IPS-18c (cell line): ENCODE measurements around the gene SPATS2.
A peak's percentile ranks its signal among the peaks of the same experiment; 100 is the strongest.

Source experiments
- H3K4me3 ChIP-seq: 2 replicates; pipeline ENCODE4 v1.7.0; 2013; ENCODE audit warnings: low read depth, mild to moderate bottlenecking, low read length, moderate library complexity; ENCODE audit not compliant: insufficient read depth
- H3K9me3 ChIP-seq: one replicate; pipeline ENCODE4 v1.6.1; 2013; ENCODE audit warnings: mild to moderate bottlenecking, low read length, moderate library complexity; ENCODE audit not compliant: control insufficient read depth, insufficient read depth

SPATS2 gene

GRCh38 chr12:49334226-49334625 is 33.0 kb upstream of the SPATS2 start:
- Histone ChIP-seq H3K4me3 (no peak overlapping the region), H3K9me3 (peaks cover 4% of the 10 kb centered on the region)

- Histone ChIP-seq H3K4me3 (no peak overlapping the region), H3K9me3 (peaks cover 4% of the 10 kb centered on the region)
Measured at GRCh38 chr12:49334681-49335080, 32.6 kb upstream of the SPATS2 start.

GRCh38 chr12:49335118-49335954 is 31.9 kb upstream of the SPATS2 start:
- Histone ChIP-seq H3K4me3 (no peak overlapping the region; the same call in 1 of the 2 replicates), H3K9me3 (peaks cover 4% of the 10 kb centered on the region)

GRCh38 chr12:49335955-49336644 is 31.2 kb upstream of the SPATS2 start:
- Histone ChIP-seq H3K9me3 (peaks cover 4% of the 10 kb centered on the region), H3K4me3 (peak overlapping the region; percentile 46; the same call in 1 of the 2 replicates)

GRCh38 chr12:49336645-49337584 is 30.3 kb upstream of the SPATS2 start, which contains the start of gene C1QL4:
Gene C1QL4 (minus strand): TSS chr12:49337188. CDS start chr12:49336477, 711 bp downstream.
- Histone ChIP-seq H3K4me3 (peak within 1 kb of the TSS; percentile 46; the same call in 1 of the 2 replicates), H3K9me3 (peaks cover 4% of the 10 kb centered on the region)

GRCh38 chr12:49338830-49339463 is 28.3 kb upstream of the SPATS2 start:
- no peak overlapping the region; the same call in 1 of the 2 replicates for H3K4me3 ChIP-seq

GRCh38 chr12:49339464-49339861 is 27.8 kb upstream of the SPATS2 start:
- H3K9me3 ChIP-seq: peaks cover 4% of the 10 kb centered on the region
- H3K4me3 ChIP-seq: peak overlapping the region; percentile 4; the same call in 1 of the 2 replicates

More at GRCh38 chr12:49338830-49339463, 28.3 kb upstream of the SPATS2 start:
- peaks cover 4% of the 10 kb centered on the region for H3K9me3 ChIP-seq

- peaks cover 4% of the 10 kb centered on the region for H3K9me3 ChIP-seq
- H3K4me3 ChIP-seq: no peak overlapping the region; the same call in 1 of the 2 replicates
Measured at GRCh38 chr12:49340095-49340870, 27.0 kb upstream of the SPATS2 start.

- no peaks in the 10 kb centered on the region for H3K9me3 ChIP-seq
- peak overlapping the region; percentile 78 for H3K4me3 ChIP-seq
Measured at GRCh38 chr12:49340971-49341776, 26.1 kb upstream of the SPATS2 start.

GRCh38 chr12:49341777-49342065 is 25.5 kb upstream of the SPATS2 start:
- H3K4me3 ChIP-seq: peak overlapping the region; percentile 78
- H3K9me3 ChIP-seq: no peaks in the 10 kb centered on the region

GRCh38 chr12:49342066-49342913 is 25.0 kb upstream of the SPATS2 start:
- H3K9me3 ChIP-seq: no peaks in the 10 kb centered on the region
- peak overlapping the region; percentile 78 for H3K4me3 ChIP-seq

GRCh38 chr12:49342914-49343731 is 24.1 kb upstream of the SPATS2 start:
- Histone ChIP-seq H3K9me3 (no peaks in the 10 kb centered on the region), H3K4me3 (peak overlapping the region; percentile 40)

GRCh38 chr12:49344486-49345050 is 22.7 kb upstream of the SPATS2 start:
- Histone ChIP-seq H3K9me3 (no peaks in the 10 kb centered on the region), H3K4me3 (no peak overlapping the region; the same call in 1 of the 2 replicates)
